ENCODE measurements around the gene CLECL1.

GRCh38 chr12:9754099-9754927, 21.4 kb upstream of the CLECL1 start:
- TF ChIP-seq MAX (IDR thresholded peaks at IDR 0.05), result no peak
- TF ChIP-seq REST (IDR thresholded peaks at IDR 0.05; ENCODE audit: low read depth), result no peak
- no peak for TF ChIP-seq CTCF (IDR thresholded peaks at IDR 0.05 in 2 of 3, conservative IDR thresholded peaks at IDR 0.05 in 1 of 3; ENCODE audit: borderline replicate concordance in 1 of 3, insufficient read depth in 1 of 3, low read depth in 2 of 3, low read length in 2 of 3)
- TF ChIP-seq POLR2A (IDR thresholded peaks at IDR 0.05; ENCODE audit: borderline replicate concordance, extremely low read depth, insufficient read depth, insufficient read length), result no peak
- no peak for TF ChIP-seq POLR2AphosphoS5 (IDR thresholded peaks at IDR 0.05; ENCODE audit: low read depth, low read length)
- no peak for TF ChIP-seq SIN3A (IDR thresholded peaks at IDR 0.05; ENCODE audit: low read depth)
- TF ChIP-seq SP1 (IDR thresholded peaks at IDR 0.05; ENCODE audit: low read depth), result no peak
- TF ChIP-seq YY1 (IDR thresholded peaks at IDR 0.05; ENCODE audit: extremely low read depth, insufficient replicate concordance, low read depth, low read length), result no peak
- TF ChIP-seq ZBTB33 (IDR thresholded peaks at IDR 0.05; ENCODE audit: extremely low read depth, insufficient replicate concordance, low read length), result no peak

Data from HCT116 (cell line).